Astrocyte (in vitro differentiated cells and primary cell): ENCODE results near the gene NRAP. TPM values are rescaled to one million over a fixed set of nuclear protein-coding genes. Genes with fewer than 3 reads are reported as not detected.

Source experiments
- DNase-seq: peaks from one replicate; pipeline ENCODE4 v3.0.0-alpha.2; 2010; ENCODE audit warnings: low read depth
- FAIRE-seq: peaks from 2 replicates; lab custom pipeline; 2011; peaks lifted over from hg19 to GRCh38; lab: Jason Lieb, UNC
- H2AFZ ChIP-seq: 2 replicates; pipeline ENCODE4 v1.6.0; 2012; ENCODE audit warnings: low read depth, low read length, inconsistent platforms
- H3K27ac ChIP-seq: 2 replicates; pipeline ENCODE4 v1.5.1; 2011; ENCODE audit warnings: low read depth, low read length, inconsistent platforms
- H3K27me3 ChIP-seq: 2 replicates; pipeline ENCODE4 v1.6.0; 2011; ENCODE audit warnings: low read length, inconsistent platforms; ENCODE audit not compliant: insufficient read depth
- H3K36me3 ChIP-seq: 2 replicates; pipeline ENCODE4 v1.5.1; 2011; ENCODE audit warnings: low read length, inconsistent platforms; ENCODE audit not compliant: insufficient read depth
- H3K4me1 ChIP-seq: 2 replicates; pipeline ENCODE4 v1.5.1; 2011; ENCODE audit warnings: low read length, inconsistent platforms; ENCODE audit not compliant: insufficient read depth
- H3K4me2 ChIP-seq: 2 replicates; pipeline ENCODE4 v1.6.0; 2012; ENCODE audit warnings: low read length, inconsistent platforms
- H3K4me3 ChIP-seq: 2 replicates; pipeline ENCODE4 v1.5.1; 2011; ENCODE audit warnings: low read depth, mild to moderate bottlenecking, low read length, inconsistent platforms; ENCODE audit not compliant: insufficient read depth
- H3K79me2 ChIP-seq: 2 replicates; pipeline ENCODE4 v1.6.0; 2012; ENCODE audit warnings: mild to moderate bottlenecking, low read length, inconsistent platforms; ENCODE audit not compliant: insufficient read depth
- H3K9ac ChIP-seq: 2 replicates; pipeline ENCODE4 v1.6.0; 2012; ENCODE audit warnings: mild to moderate bottlenecking, low read length, inconsistent platforms
- H3K9me3 ChIP-seq: 2 replicates; pipeline ENCODE4 v1.5.1; 2012; ENCODE audit warnings: low read depth, mild to moderate bottlenecking, low read length, inconsistent platforms; ENCODE audit not compliant: insufficient read depth
- H4K20me1 ChIP-seq: 2 replicates; pipeline ENCODE4 v1.6.0; 2012; ENCODE audit warnings: low read length, inconsistent platforms; ENCODE audit not compliant: insufficient read depth
- H3K27ac Mint-ChIP-seq: one replicate; pipeline ENCODE4 v1.8.0; 2021; ENCODE audit warnings: mild to moderate bottlenecking, mixed read lengths; ENCODE audit not compliant: unreplicated experiment
- H3K27me3 Mint-ChIP-seq: one replicate; pipeline ENCODE4 v1.8.0; 2021; ENCODE audit warnings: low read depth, mixed read lengths; ENCODE audit not compliant: unreplicated experiment
- H3K36me3 Mint-ChIP-seq: one replicate; pipeline ENCODE4 v1.8.0; 2021; ENCODE audit warnings: low read depth, mixed read lengths; ENCODE audit not compliant: unreplicated experiment
- H3K4me1 Mint-ChIP-seq: one replicate; pipeline ENCODE4 v1.8.0; 2021; ENCODE audit warnings: low read depth, mixed read lengths; ENCODE audit not compliant: unreplicated experiment
- H3K4me3 Mint-ChIP-seq: one replicate; pipeline ENCODE4 v1.8.0; 2021; ENCODE audit warnings: mild to moderate bottlenecking, moderate library complexity, mixed read lengths; ENCODE audit not compliant: unreplicated experiment
- H3K9me3 Mint-ChIP-seq: one replicate; pipeline ENCODE4 v1.8.0; 2021; ENCODE audit warnings: mild to moderate bottlenecking, mixed read lengths; ENCODE audit not compliant: unreplicated experiment
- EZH2 ChIP-seq: IDR thresholded peaks from 2 replicates; pipeline ENCODE4 v1.6.1; 2012; ENCODE audit warnings: mild to moderate bottlenecking, low read length, inconsistent platforms; ENCODE audit not compliant: insufficient read depth
- total RNA-seq: library from RNA; stranded (reverse); gene quantifications from 2 replicates; pipeline ENCODE4 v1.2.1, GENCODE V29; 2021
- TF ChIP-seq, protein P1 (sequence below): IDR thresholded peaks from 2 replicates; pipeline ENCODE4 v1.5.1; 2011; ENCODE audit warnings: low read depth, mild to moderate bottlenecking, inconsistent platforms, low read length, moderate library complexity; ENCODE audit not compliant: insufficient read depth

NRAP gene
- total RNA-seq, 1 donor from 2014 or later, result not detected

DNA sequence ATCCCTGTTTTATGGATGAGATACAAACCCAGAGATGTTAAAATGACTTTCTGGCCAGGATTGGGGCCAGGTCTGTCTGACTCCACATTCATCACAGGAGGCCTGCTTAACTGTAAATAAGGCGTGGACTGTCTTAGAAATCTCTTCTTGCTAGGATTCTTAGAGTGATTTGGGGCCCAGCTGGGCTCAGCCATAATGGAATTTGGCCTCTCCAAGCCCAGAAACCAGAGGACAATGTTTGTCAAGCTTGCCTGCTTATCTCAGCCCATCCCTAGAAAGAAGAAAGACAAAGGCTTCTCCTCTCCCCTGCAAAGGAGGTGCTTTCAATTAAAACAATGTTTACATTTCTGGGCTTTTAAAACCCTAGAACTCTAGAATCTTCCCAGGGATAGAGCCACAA lies 108.1 kb downstream of the NRAP start:
- no peaks in the 10 kb centered on the region for H3K79me2 ChIP-seq
- no peak overlapping the region for H3K4me3 ChIP-seq
- peaks cover 7% of the 10 kb centered on the region for H3K4me1 Mint-ChIP-seq
- no peak for DNase-seq
- TF ChIP-seq, protein P1, sequence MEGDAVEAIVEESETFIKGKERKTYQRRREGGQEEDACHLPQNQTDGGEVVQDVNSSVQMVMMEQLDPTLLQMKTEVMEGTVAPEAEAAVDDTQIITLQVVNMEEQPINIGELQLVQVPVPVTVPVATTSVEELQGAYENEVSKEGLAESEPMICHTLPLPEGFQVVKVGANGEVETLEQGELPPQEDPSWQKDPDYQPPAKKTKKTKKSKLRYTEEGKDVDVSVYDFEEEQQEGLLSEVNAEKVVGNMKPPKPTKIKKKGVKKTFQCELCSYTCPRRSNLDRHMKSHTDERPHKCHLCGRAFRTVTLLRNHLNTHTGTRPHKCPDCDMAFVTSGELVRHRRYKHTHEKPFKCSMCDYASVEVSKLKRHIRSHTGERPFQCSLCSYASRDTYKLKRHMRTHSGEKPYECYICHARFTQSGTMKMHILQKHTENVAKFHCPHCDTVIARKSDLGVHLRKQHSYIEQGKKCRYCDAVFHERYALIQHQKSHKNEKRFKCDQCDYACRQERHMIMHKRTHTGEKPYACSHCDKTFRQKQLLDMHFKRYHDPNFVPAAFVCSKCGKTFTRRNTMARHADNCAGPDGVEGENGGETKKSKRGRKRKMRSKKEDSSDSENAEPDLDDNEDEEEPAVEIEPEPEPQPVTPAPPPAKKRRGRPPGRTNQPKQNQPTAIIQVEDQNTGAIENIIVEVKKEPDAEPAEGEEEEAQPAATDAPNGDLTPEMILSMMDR, result no peak
- no peak for TF ChIP-seq EZH2
- FAIRE-seq, result no peak
- H3K27me3 Mint-ChIP-seq, result peaks cover 58% of the 10 kb centered on the region
- H3K36me3 Mint-ChIP-seq, result peaks cover 2% of the 10 kb centered on the region
- no peaks in the 10 kb centered on the region for H3K4me1 ChIP-seq
- no peaks in the 10 kb centered on the region for H4K20me1 ChIP-seq
- no peaks in the 10 kb centered on the region for H3K36me3 ChIP-seq
- no peak overlapping the region for H3K27ac Mint-ChIP-seq
- no peak overlapping the region for H3K9ac ChIP-seq
- H3K9me3 ChIP-seq, result no peaks in the 10 kb centered on the region
- H3K4me3 Mint-ChIP-seq, result no peak overlapping the region
- H2AFZ ChIP-seq, result no peak overlapping the region
- peaks cover 11% of the 10 kb centered on the region for H3K27me3 ChIP-seq
- H3K4me2 ChIP-seq, result no peak overlapping the region
- H3K9me3 Mint-ChIP-seq, result peaks cover 6% of the 10 kb centered on the region
- H3K27ac ChIP-seq, result no peak overlapping the region

DNA sequence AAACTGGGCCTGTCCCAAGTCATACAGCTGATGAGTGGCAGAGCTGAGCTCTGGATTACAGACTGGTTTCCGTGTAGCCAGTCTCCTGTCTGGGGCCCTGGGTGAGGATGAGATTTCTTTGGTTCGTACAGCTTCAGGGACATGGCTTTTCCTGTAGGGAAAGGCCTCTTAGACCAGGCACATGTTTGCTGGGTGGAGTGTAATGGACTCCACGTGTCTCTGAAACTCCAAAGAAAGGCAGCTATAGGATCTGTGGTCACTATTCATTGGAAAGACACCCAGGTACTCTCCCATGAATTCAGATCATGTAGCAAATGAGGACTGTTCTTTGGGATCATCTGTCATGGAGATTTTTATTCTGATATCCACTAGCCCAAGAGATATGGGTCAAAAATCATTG lies 108.6 kb downstream of the NRAP start:
- Histone ChIP-seq H3K9me3 (no peaks in the 10 kb centered on the region), H2AFZ (no peak overlapping the region), H3K4me3 (no peak overlapping the region), H3K36me3 (no peaks in the 10 kb centered on the region), H3K27me3 (peaks cover 11% of the 10 kb centered on the region), H3K9ac (no peak overlapping the region), H3K4me1 (no peaks in the 10 kb centered on the region), H3K4me2 (no peak overlapping the region), H4K20me1 (no peaks in the 10 kb centered on the region), H3K79me2 (no peaks in the 10 kb centered on the region), H3K27ac (no peak overlapping the region)
- no peak overlapping the region for H3K27ac Mint-ChIP-seq
- no peak for TF ChIP-seq EZH2
- TF ChIP-seq, protein P1, result no peak
- H3K36me3 Mint-ChIP-seq, result peaks cover 2% of the 10 kb centered on the region
- FAIRE-seq (no peak), DNase-seq (no peak)
- H3K9me3 Mint-ChIP-seq, result peaks cover 3% of the 10 kb centered on the region
- H3K27me3 Mint-ChIP-seq, result peaks cover 53% of the 10 kb centered on the region
- no peak overlapping the region for H3K4me3 Mint-ChIP-seq
- H3K4me1 Mint-ChIP-seq, result peaks cover 7% of the 10 kb centered on the region

DNA sequence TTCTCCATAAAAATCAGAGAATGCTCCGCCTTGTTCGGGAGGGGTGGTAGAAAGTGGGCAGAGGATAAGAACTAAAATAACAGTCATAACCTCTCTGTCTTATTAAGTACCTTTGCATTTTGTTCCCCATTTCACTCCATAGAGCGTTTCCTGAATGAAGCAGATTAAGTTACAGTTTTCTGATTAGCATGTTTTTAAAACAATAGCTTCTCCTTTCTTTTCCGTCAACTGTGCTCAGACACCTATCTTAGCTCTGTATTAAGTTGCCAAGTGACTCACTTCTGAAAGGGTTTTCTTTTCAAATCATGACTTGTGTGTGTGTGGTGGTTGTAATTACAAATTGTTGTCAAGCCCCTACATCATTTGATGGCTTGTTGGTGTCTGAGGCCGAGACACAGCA lies 109.6 kb downstream of the NRAP start:
- FAIRE-seq, result no peak
- no peak overlapping the region for H3K4me3 Mint-ChIP-seq
- no peak overlapping the region for H2AFZ ChIP-seq
- H3K4me1 Mint-ChIP-seq, result peaks cover 7% of the 10 kb centered on the region
- peaks cover 2% of the 10 kb centered on the region for H3K36me3 Mint-ChIP-seq
- no peak overlapping the region for H3K27ac Mint-ChIP-seq
- no peaks in the 10 kb centered on the region for H3K79me2 ChIP-seq
- no peaks in the 10 kb centered on the region for H3K36me3 ChIP-seq
- H3K9me3 ChIP-seq, result no peaks in the 10 kb centered on the region
- peaks cover 11% of the 10 kb centered on the region for H3K27me3 ChIP-seq
- TF ChIP-seq, protein P1, result no peak
- TF ChIP-seq EZH2, result no peak
- H3K9ac ChIP-seq, result no peak overlapping the region
- no peaks in the 10 kb centered on the region for H4K20me1 ChIP-seq
- peaks cover 43% of the 10 kb centered on the region for H3K27me3 Mint-ChIP-seq
- DNase-seq, result no peak
- H3K4me2 ChIP-seq, result no peak overlapping the region
- H3K4me3 ChIP-seq, result no peak overlapping the region
- peaks cover 3% of the 10 kb centered on the region for H3K9me3 Mint-ChIP-seq
- H3K4me1 ChIP-seq, result peaks cover 4% of the 10 kb centered on the region
- no peak overlapping the region for H3K27ac ChIP-seq
